Frontal cortex (tissue), 4 donors: Measurements from ENCODE around the gene FAR2. TPM values are rescaled to one million over a fixed set of nuclear protein-coding genes. Genes with fewer than 3 reads are reported as not detected.

Source experiments
- DNase-seq, 2 donors: peaks; one replicate each; pipeline ENCODE4 v3.0.0; 2012; ENCODE audit warnings: low spot score in 2 of 2
- FAIRE-seq: peaks from 2 replicates; lab custom pipeline; 2012; peaks lifted over from hg19 to GRCh38; lab: Jason Lieb, UNC
- total RNA-seq: library from RNA; depleted of rRNA; stranded (reverse); fragments of >200 nt; gene quantifications from one replicate; pipeline ENCODE4 v1.2.3, GENCODE V29; 2014
- donor health status: control.
- donor health status: control.
- donor health status: control.

FAR2 gene
- total RNA-seq, 1 donor from 2014 or later, result 49.3 TPM

GRCh38 chr12:29198901-29199300, 49.8 kb downstream of the FAR2 start:
- DNase-seq, result no peak
- no peak for FAIRE-seq

- FAIRE-seq, result no peak
These were observed 51.5 kb downstream of the FAR2 start for GRCh38 chr12:29200586-29200985.

GRCh38 chr12:29201296-29201695, 52.2 kb downstream of the FAR2 start:
- FAIRE-seq (no peak), DNase-seq (no peak)

More at GRCh38 chr12:29200586-29200985, 51.5 kb downstream of the FAR2 start:
- DNase-seq, result no peak

GRCh38 chr12:29201746-29202145, 52.7 kb downstream of the FAR2 start:
- FAIRE-seq, result no peak
- no peak for DNase-seq

GRCh38 chr12:29204521-29204920, 55.4 kb downstream of the FAR2 start:
- DNase-seq (no peak), FAIRE-seq (no peak)

- FAIRE-seq, result no peak
- no peak for DNase-seq
These were observed 58.0 kb downstream of the FAR2 start for GRCh38 chr12:29207120-29207519.

- DNase-seq (no peak), FAIRE-seq (no peak)
These were observed 59.0 kb downstream of the FAR2 start for GRCh38 chr12:29208060-29208459.

- no peak for FAIRE-seq
- no peak for DNase-seq
These were observed 60.0 kb downstream of the FAR2 start for GRCh38 chr12:29208936-29209701.

GRCh38 chr12:29211696-29212095, 62.6 kb downstream of the FAR2 start:
- FAIRE-seq (no peak), DNase-seq (no peak)

GRCh38 chr12:29212682-29213403, 63.8 kb downstream of the FAR2 start:
- no peak for DNase-seq
- FAIRE-seq, result no peak

GRCh38 chr12:29216266-29216665, 67.2 kb downstream of the FAR2 start:
- FAIRE-seq, result no peak
- no peak for DNase-seq

GRCh38 chr12:29216797-29217575, 67.9 kb downstream of the FAR2 start:
- DNase-seq (no peak), FAIRE-seq (no peak)

GRCh38 chr12:29220632-29221336, 71.7 kb downstream of the FAR2 start:
- FAIRE-seq (no peak), DNase-seq (no peak)

- no peak for FAIRE-seq
- no peak for DNase-seq
These were observed 73.1 kb downstream of the FAR2 start for GRCh38 chr12:29222200-29222599.

- DNase-seq (no peak), FAIRE-seq (no peak)
These were observed 74.3 kb downstream of the FAR2 start for GRCh38 chr12:29223426-29223825.

- FAIRE-seq (no peak), DNase-seq (no peak)
These were observed 75.0 kb downstream of the FAR2 start for GRCh38 chr12:29223956-29224543.

GRCh38 chr12:29224572-29224971, 75.5 kb downstream of the FAR2 start:
- no peak for DNase-seq
- FAIRE-seq, result no peak

GRCh38 chr12:29225834-29226233, 76.8 kb downstream of the FAR2 start:
- no peak for FAIRE-seq
- no peak for DNase-seq

- FAIRE-seq (no peak), DNase-seq (no peak)
These were observed 77.5 kb downstream of the FAR2 start for GRCh38 chr12:29226616-29227015.
